Neural cell (in vitro differentiated cells): ENCODE data around the gene CALHM6.

Experiments
- CTCF ChIP-seq: fragments of 450-650 bp; IDR thresholded peaks from 2 replicates; pipeline ENCODE4 v1.5.1; 2014; ENCODE audit warnings: antibody characterized with exemption, mild to moderate bottlenecking, moderate library complexity; ENCODE audit not compliant: poor library complexity, severe bottlenecking
- EP300 ChIP-seq: fragments of 450-650 bp; conservative IDR thresholded peaks from 2 replicates; pipeline ENCODE4 v1.6.1; 2014; ENCODE audit warnings: antibody characterized with exemption, mild to moderate bottlenecking, moderate library complexity; ENCODE audit not compliant: poor library complexity, severe bottlenecking
- EZH2 ChIP-seq: fragments of 200-600, 300-800 bp; shearing (Covaris generic), sonication (generic); IDR thresholded peaks from 2 replicates; pipeline ENCODE4 v1.6.1; 2014; ENCODE audit warnings: antibody characterized with exemption, low read length, borderline replicate concordance, mild to moderate bottlenecking; ENCODE audit not compliant: insufficient read depth, poor library complexity, severe bottlenecking
- MXI1 ChIP-seq: fragments of 450-650 bp; conservative IDR thresholded peaks from 2 replicates; pipeline ENCODE4 v1.6.1; 2014; ENCODE audit warnings: antibody characterized with exemption, mild to moderate bottlenecking; ENCODE audit not compliant: poor library complexity, severe bottlenecking
- POLR2AphosphoS5 ChIP-seq: IDR thresholded peaks from 2 replicates; pipeline ENCODE4 v1.6.1; 2012
- RAD21 ChIP-seq: fragments of 450-650 bp; conservative IDR thresholded peaks from 2 replicates; pipeline ENCODE4 v1.6.1; 2014; ENCODE audit warnings: antibody characterized with exemption, mild to moderate bottlenecking, moderate library complexity
- TAF1 ChIP-seq: IDR thresholded peaks from 2 replicates; pipeline ENCODE4 v1.6.1; 2012; ENCODE audit warnings: low read depth

GRCh38 chr6:116512734-116513133 lies 51.6 kb downstream of the CALHM6 start:
- TF ChIP-seq RAD21 = no peak
- no peak for TF ChIP-seq CTCF
- TF ChIP-seq MXI1 = no peak
- no peak for TF ChIP-seq EP300
- TF ChIP-seq TAF1 = no peak
- TF ChIP-seq EZH2 = no peak
- TF ChIP-seq POLR2AphosphoS5 = no peak
